Spleen (tissue), 11 donors: Measurements from ENCODE around the gene MRPL21. TPM values are rescaled to one million over a fixed set of nuclear protein-coding genes. Genes with fewer than 3 reads are reported as not detected.
"Not testable (repeated sequence)": the region's sequence is repeated elsewhere in the genome, so short reads cannot be mapped to it uniquely, and the experiment has no call there.

Experiments used
- DNase-seq: peaks from one replicate; pipeline ENCODE4 v3.0.0-alpha.2; 2020
- H3K27ac ChIP-seq, 8 donors: fragments of 200-600 bp; sonication (generic) in 7 of 8; 1 replicate in 4 of 8; 2 replicates in 4 of 8; pipeline versions ENCODE4 v1.5.0 to v1.8.0; 2016 to 2021; ENCODE audit warnings: inconsistent platforms in 4 of 8, mild to moderate bottlenecking in 4 of 8, moderate library complexity in 1 of 8
- H3K27me3 ChIP-seq, 7 donors: fragments of 200-600 bp; sonication (generic) in 6 of 7; replicated peaks in 1 of 7; 1 replicate in 4 of 7; 2 replicates in 3 of 7; pipeline versions ENCODE4 v1.5.0 to v1.8.0; 2016 to 2021; ENCODE audit warnings: inconsistent platforms in 3 of 7, mild to moderate bottlenecking in 1 of 7
- H3K36me3 ChIP-seq, 6 donors: fragments of 200-600 bp; sonication (generic) in 5 of 6; 1 replicate in 4 of 6; 2 replicates in 2 of 6; pipeline versions ENCODE4 v1.5.0 to v1.8.0; 2016 to 2021; ENCODE audit warnings: inconsistent platforms in 2 of 6
- H3K4me1 ChIP-seq, 6 donors: fragments of 200-600 bp; sonication (generic) in 5 of 6; 1 replicate in 3 of 6; 2 replicates in 3 of 6; pipeline versions ENCODE4 v1.5.0 to v1.8.0; 2016 to 2021; ENCODE audit warnings: inconsistent platforms in 3 of 6
- H3K4me3 ChIP-seq, 8 donors: fragments of 200-600 bp; sonication (generic) in 7 of 8; 1 replicate in 4 of 8; 2 replicates in 4 of 8; pipeline versions ENCODE4 v1.5.0 to v1.8.0; 2016 to 2021; ENCODE audit warnings: inconsistent platforms in 4 of 8, mild to moderate bottlenecking in 4 of 8, moderate library complexity in 2 of 8
- H3K9me3 ChIP-seq, 8 donors: fragments of 200-600 bp; sonication (generic) in 7 of 8; 1 replicate in 4 of 8; 2 replicates in 4 of 8; pipeline versions ENCODE4 v1.5.0 to v1.8.0; 2016 to 2021; ENCODE audit warnings: inconsistent platforms in 4 of 8
- POLR2A ChIP-seq, 3 donors: fragments of 450-650 bp; IDR thresholded peaks; one replicate each; pipeline ENCODE4 v1.5.1; 2017; ENCODE audit warnings: antibody characterized with exemption in 3 of 3, mild to moderate bottlenecking in 1 of 3
- POLR2AphosphoS5 ChIP-seq, 3 donors: sonication (generic); formaldehyde crosslinking; IDR thresholded peaks; one replicate each; pipeline ENCODE4 v1.5.1; 2017; ENCODE audit warnings: antibody characterized with exemption in 3 of 3
- WGBS, 5 donors: extraction: QIAGEN DNeasy Blood & Tissue Kit in 3 of 5; methylation state at CpG; one replicate each; pipeline versions ENCODE4 v1.1.5 to v1.1.7; 2013 to 2018; 5-methylcytosine and 5-hydroxymethylcytosine counted together
- intact Hi-C: fragments of 100-400 bp; cut with DNase I; formaldehyde crosslinking; loops from one replicate; pipeline ENCODE4 v1.15.0; 2023; ENCODE audit warnings: low total_unique reads
- polyA plus RNA-seq, 3 donors: library from polyadenylated mRNA; stranded (reverse); fragments of 200-250 nt; gene quantifications; one replicate each; pipeline ENCODE4 v1.2.1, GENCODE V29; 2013
- total RNA-seq, 7 donors: library from RNA; depleted of rRNA in 3 of 7; stranded (reverse); fragments of >200 nt in 3 of 7; fragmentation: NEBNext Ultra II Directional in 4 of 7; extraction: Animal tissue kit (Norgen Biotek cat#: 25700) in 4 of 7; gene quantifications; one replicate each; pipeline versions ENCODE4 v1.1.0 to v1.2.1, GENCODE V29; 2016 to 2021
- TF ChIP-seq, protein P1 (sequence below), 11 experiments: fragments of 200-600 bp in 7 of 11; fragments of 450-650 bp in 4 of 11; sonication (generic) in 4 of 11; IDR thresholded peaks in 8 of 11; conservative IDR thresholded peaks in 3 of 11; 1 replicate in 7 of 11; 2 replicates in 4 of 11; pipeline versions ENCODE4 v1.4.0 to v1.8.0; 2016 to 2021; ENCODE audit warnings: antibody characterized with exemption in 11 of 11, inconsistent platforms in 4 of 11, mild to moderate bottlenecking in 1 of 11
- donor health status: healthy with polysubstance abuse.
- donor health status: DM: no; HTN: no; CAD: no; lungs with moderate emphysema.
- donor health status: DM: no; HTN: no; CAD: no.
- donor health status: Bipolar disorder and iron deficiency.
- donor health status: healthy.
- donor health status: DM: no; HTN: no; CAD: no.
- donor health status: DM: yes; HTN: yes; CAD: no.

Gene MRPL21
- total and polyA plus RNA-seq, 10 donors = 11.2 to 81.0 (median 34.0) TPM

DNA sequence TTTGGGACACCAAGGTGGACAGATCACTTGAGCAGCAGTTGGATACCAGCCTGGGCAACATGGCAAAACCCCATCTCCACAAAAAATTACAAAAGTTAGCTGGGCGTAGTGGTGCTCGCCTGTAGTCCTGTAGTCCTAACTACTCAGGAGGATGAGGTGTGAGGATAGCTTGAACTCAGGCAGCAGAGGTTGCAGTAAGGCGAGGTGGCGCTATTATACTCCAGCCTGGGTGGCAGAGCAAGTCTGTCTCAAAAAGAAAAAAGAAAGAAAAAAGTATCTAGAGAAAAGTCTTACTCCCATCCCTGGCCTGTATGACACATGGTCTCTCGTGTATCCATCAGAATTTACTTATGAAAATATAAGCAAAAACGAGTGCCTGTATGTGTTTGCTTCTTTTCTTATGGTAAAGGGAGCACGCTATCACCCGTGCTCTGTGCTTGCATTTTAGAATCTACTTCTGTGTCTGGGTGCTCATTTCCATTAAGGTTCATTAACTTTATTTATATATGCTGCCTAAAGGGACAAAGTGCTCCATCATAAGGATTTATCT lies 46.5 kb downstream of the MRPL21 start:
- no peak for TF ChIP-seq POLR2AphosphoS5 (IDR thresholded peaks at IDR 0.05)
- TF ChIP-seq, protein P1, sequence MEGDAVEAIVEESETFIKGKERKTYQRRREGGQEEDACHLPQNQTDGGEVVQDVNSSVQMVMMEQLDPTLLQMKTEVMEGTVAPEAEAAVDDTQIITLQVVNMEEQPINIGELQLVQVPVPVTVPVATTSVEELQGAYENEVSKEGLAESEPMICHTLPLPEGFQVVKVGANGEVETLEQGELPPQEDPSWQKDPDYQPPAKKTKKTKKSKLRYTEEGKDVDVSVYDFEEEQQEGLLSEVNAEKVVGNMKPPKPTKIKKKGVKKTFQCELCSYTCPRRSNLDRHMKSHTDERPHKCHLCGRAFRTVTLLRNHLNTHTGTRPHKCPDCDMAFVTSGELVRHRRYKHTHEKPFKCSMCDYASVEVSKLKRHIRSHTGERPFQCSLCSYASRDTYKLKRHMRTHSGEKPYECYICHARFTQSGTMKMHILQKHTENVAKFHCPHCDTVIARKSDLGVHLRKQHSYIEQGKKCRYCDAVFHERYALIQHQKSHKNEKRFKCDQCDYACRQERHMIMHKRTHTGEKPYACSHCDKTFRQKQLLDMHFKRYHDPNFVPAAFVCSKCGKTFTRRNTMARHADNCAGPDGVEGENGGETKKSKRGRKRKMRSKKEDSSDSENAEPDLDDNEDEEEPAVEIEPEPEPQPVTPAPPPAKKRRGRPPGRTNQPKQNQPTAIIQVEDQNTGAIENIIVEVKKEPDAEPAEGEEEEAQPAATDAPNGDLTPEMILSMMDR (IDR thresholded peaks at IDR 0.05 in 8 of 11, conservative IDR thresholded peaks at IDR 0.05 in 3 of 11) = no peak
- 88 to 97% (median 90%) methylated on average over 8 of the region's 8 CpGs for WGBS, 5 donors
- Histone ChIP-seq H3K27ac (no peak overlapping the region), H3K27me3 (peaks cover 0 to 34% (median 13%) of the 10 kb centered on the region in 7 donors), H3K9me3 (no peaks in the 10 kb centered on the region), H3K4me1 (peaks cover 5 to 23% (median 16%) of the 10 kb centered on the region in 6 donors), H3K36me3 (no peaks in the 10 kb centered on the region), H3K4me3 (no peak overlapping the region)
- DNase-seq = peak; percentile 9
- intact Hi-C loops = no loop called here

DNA sequence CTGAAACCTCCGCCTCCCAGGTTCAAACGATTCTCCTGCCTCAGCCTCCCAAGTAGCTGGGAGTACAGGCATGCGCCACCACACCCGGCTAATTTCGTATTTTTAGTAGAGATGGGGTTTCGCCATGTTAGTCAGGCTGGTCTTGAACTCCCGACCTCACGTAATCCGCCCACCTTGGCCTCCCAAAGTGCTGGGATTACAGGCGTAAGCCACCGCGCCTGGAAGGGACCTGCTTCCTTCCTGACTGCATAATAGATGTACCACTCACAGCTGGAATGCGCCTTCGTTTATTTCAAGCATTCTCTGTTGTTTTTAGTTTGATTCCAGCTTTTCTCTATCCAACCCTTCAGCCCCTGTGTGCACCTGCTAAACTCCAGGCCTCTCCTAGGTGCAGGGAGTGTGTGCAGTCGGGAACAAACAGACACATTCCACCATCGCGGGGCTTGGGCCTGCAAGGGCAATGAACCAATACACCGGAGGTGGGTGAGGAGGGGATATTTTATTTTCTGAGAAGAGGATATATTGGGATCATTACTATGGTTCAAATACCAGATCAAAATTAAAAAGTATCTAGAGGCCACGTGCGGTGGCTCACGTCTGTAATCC lies 47.1 kb downstream of the MRPL21 start:
- H3K36me3 ChIP-seq, intact Hi-C loops, H3K27ac ChIP-seq, H3K4me3 ChIP-seq, H3K9me3 ChIP-seq: not testable (repeated sequence)
- Histone ChIP-seq H3K27me3 (peaks cover 0 to 34% (median 13%) of the 10 kb centered on the region in 7 donors), H3K4me1 (peaks cover 5 to 23% (median 16%) of the 10 kb centered on the region in 6 donors)
- WGBS, 5 donors = 87 to 95% (median 92%) methylated on average over 21 of the region's 21 CpGs
- peak; percentile 39 for DNase-seq

DNA sequence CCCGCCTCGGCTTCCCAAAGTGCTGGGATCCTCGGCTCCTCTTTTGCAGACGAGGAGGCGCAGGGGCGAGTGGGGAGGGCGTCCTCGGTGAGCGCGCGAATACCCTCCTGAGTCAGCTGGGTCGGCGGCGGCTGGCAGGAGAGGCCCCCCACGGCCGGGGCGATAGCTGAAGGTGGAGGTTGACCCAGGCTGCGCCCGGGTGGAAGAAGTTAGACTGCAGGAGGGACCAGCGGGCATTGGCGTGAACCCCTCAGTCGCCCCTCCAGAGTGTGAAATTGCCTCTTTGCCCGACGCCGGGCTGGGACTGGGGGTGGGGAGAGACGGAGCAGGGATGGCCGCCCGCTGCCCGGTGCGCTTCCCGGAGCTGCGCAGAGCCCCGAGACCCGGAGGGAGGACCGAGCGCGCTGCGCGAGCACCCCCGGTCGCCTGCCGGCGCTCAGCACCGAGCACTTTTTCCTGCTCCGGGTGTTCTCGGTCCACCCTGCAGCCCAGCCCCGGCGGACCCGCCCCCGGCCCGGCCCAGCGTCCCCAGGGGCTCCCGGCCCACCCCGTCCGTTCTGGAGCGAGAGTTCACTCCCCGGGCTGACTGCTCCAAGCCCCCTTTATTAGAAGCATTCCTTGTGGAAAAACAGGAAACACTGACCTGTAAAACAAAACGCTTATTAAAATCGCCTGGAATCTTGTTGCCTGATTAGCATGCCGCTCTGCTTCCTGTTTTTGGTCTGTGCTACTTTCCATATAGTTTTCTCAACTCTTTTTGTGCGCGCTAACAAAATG lies 48.2 kb downstream of the MRPL21 start:
- Histone ChIP-seq H3K36me3 (no peaks in the 10 kb centered on the region), H3K4me1 (peaks cover 5 to 23% (median 16%) of the 10 kb centered on the region in 6 donors), H3K27me3 (peaks cover 0 to 34% (median 13%) of the 10 kb centered on the region in 7 donors), H3K9me3 (no peaks in the 10 kb centered on the region), H3K27ac (peak overlapping the region; percentile 13 to 77 (median 52)), H3K4me3 (peak overlapping the region; percentile 51 to 70 (median 56))
- 2 to 4% (median 2%) methylated on average over 33 to 62 of the region's 62 CpGs for WGBS, 5 donors
- TF ChIP-seq, protein P1 (IDR thresholded peaks at IDR 0.05 in 8 of 11, conservative IDR thresholded peaks at IDR 0.05 in 3 of 11) = peak in 3 of 11 experiments; percentile 29 to 51 (median 34)
- TF ChIP-seq POLR2A (IDR thresholded peaks at IDR 0.05) = no peak
- TF ChIP-seq POLR2AphosphoS5 (IDR thresholded peaks at IDR 0.05) = peak in 2 of 3 donors; percentile 30 to 64
- DNase-seq = peak; percentile 90
- intact Hi-C loops = no loop called here

- Histone ChIP-seq H3K4me3 (peak overlapping the region in 6 of 8 donors; percentile 51 to 70 (median 57)), H3K4me1 (peaks cover 5 to 23% (median 16%) of the 10 kb centered on the region in 6 donors), H3K9me3 (no peaks in the 10 kb centered on the region), H3K36me3 (no peaks in the 10 kb centered on the region), H3K27ac (no peak overlapping the region), H3K27me3 (peaks cover 0 to 34% (median 13%) of the 10 kb centered on the region in 7 donors)
- WGBS, 5 donors = 15 to 19% (median 18%) methylated on average over 41 to 42 of the region's 42 CpGs
- TF ChIP-seq, protein P1 (IDR thresholded peaks at IDR 0.05 in 8 of 11, conservative IDR thresholded peaks at IDR 0.05 in 3 of 11) = no peak
- TF ChIP-seq POLR2A (IDR thresholded peaks at IDR 0.05) (no peak), POLR2AphosphoS5 (IDR thresholded peaks at IDR 0.05) (no peak)
- peak; percentile 64 for DNase-seq
- intact Hi-C loops = no loop called here
These were observed 49.2 kb downstream of the MRPL21 start for GRCh38 chr11:68854273-68854958.
